ENCODE measurements around the gene NEDD4L. TPM values are rescaled to one million over a fixed set of nuclear protein-coding genes. Genes with fewer than 3 reads are reported as not detected.

NEDD4L gene
- total RNA-seq, 1 experiment from 2014 or later, result 42.9 TPM

DNA sequence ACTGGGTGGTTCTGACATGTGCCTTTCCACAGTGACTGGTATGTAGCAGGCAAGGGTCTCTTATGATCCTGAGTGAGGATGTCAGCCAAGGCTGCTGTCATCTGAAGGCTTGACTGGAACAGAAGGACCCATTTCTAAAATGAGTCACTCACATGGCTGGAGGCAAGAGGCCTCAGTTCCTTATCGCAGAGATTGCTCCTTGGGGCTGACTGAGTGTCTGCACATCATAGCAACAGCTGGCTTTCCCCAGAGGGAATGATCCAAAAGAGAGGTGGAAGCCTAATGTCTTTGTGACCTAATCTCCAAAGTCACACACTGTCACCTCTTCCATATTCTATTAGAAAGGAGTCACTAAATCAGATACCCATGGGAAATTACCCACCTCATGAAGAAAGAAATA lies 114.0 kb downstream of the NEDD4L start:
- H3K36me3 ChIP-seq (ENCODE audit: control insufficient read depth, insufficient read depth, low read length), result no peaks in the 10 kb centered on the region
- intact Hi-C loops (cut with micrococcal nuclease; ENCODE audit: unreplicated experiment), result no loop called here
- no peak for TF ChIP-seq TCF7L2 (IDR thresholded peaks at IDR 0.05; ENCODE audit: low read depth, low read length)
- no peak for TF ChIP-seq POLR2AphosphoS5 (IDR thresholded peaks at IDR 0.05; ENCODE audit: low read depth, low read length)
- TF ChIP-seq SIN3A (IDR thresholded peaks at IDR 0.05; ENCODE audit: borderline replicate concordance, insufficient read depth, low read depth, low read length), result no peak
- TF ChIP-seq, protein P1, sequence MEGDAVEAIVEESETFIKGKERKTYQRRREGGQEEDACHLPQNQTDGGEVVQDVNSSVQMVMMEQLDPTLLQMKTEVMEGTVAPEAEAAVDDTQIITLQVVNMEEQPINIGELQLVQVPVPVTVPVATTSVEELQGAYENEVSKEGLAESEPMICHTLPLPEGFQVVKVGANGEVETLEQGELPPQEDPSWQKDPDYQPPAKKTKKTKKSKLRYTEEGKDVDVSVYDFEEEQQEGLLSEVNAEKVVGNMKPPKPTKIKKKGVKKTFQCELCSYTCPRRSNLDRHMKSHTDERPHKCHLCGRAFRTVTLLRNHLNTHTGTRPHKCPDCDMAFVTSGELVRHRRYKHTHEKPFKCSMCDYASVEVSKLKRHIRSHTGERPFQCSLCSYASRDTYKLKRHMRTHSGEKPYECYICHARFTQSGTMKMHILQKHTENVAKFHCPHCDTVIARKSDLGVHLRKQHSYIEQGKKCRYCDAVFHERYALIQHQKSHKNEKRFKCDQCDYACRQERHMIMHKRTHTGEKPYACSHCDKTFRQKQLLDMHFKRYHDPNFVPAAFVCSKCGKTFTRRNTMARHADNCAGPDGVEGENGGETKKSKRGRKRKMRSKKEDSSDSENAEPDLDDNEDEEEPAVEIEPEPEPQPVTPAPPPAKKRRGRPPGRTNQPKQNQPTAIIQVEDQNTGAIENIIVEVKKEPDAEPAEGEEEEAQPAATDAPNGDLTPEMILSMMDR (IDR thresholded peaks at IDR 0.05), result no peak
- TF ChIP-seq, protein P2, sequence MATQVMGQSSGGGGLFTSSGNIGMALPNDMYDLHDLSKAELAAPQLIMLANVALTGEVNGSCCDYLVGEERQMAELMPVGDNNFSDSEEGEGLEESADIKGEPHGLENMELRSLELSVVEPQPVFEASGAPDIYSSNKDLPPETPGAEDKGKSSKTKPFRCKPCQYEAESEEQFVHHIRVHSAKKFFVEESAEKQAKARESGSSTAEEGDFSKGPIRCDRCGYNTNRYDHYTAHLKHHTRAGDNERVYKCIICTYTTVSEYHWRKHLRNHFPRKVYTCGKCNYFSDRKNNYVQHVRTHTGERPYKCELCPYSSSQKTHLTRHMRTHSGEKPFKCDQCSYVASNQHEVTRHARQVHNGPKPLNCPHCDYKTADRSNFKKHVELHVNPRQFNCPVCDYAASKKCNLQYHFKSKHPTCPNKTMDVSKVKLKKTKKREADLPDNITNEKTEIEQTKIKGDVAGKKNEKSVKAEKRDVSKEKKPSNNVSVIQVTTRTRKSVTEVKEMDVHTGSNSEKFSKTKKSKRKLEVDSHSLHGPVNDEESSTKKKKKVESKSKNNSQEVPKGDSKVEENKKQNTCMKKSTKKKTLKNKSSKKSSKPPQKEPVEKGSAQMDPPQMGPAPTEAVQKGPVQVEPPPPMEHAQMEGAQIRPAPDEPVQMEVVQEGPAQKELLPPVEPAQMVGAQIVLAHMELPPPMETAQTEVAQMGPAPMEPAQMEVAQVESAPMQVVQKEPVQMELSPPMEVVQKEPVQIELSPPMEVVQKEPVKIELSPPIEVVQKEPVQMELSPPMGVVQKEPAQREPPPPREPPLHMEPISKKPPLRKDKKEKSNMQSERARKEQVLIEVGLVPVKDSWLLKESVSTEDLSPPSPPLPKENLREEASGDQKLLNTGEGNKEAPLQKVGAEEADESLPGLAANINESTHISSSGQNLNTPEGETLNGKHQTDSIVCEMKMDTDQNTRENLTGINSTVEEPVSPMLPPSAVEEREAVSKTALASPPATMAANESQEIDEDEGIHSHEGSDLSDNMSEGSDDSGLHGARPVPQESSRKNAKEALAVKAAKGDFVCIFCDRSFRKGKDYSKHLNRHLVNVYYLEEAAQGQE (IDR thresholded peaks at IDR 0.05; ENCODE audit: insufficient read depth in 1 of 2, low read depth in 2 of 2, low read length in 1 of 2), result no peak
- ChIA-PET POLR2A (no interaction called here), CTCF (no interaction called here)
- DNase-seq (ENCODE audit: low read depth, low spot score) (no peak), ATAC-seq (no peak)
- BruUV-seq (replicated peaks), result no TSS peak
- no peak overlapping the region for H3K4me3 ChIP-seq (ENCODE audit: low read depth in 2 of 2, low read length in 2 of 2)
- H3K27ac ChIP-seq (ENCODE audit: low read length), result no peak overlapping the region; the same call in 1 of the 2 replicates
- in situ Hi-C loops (cut with HindIII; ENCODE audit: low pct_unique_long_range_greater_than_20kb, low sequenced_read_pairs), result no loop called here
- no peaks in the 10 kb centered on the region for H3K27me3 ChIP-seq (ENCODE audit: control insufficient read depth, insufficient read depth, low read length)
- no peaks in the 10 kb centered on the region for H3K9me3 ChIP-seq (ENCODE audit: control insufficient read depth, insufficient read depth, low read depth, low read length)
- no peaks in the 10 kb centered on the region; the same call in 1 of the 2 replicates for H3K4me1 ChIP-seq (ENCODE audit: control insufficient read depth, insufficient read depth, low read length)

DNA sequence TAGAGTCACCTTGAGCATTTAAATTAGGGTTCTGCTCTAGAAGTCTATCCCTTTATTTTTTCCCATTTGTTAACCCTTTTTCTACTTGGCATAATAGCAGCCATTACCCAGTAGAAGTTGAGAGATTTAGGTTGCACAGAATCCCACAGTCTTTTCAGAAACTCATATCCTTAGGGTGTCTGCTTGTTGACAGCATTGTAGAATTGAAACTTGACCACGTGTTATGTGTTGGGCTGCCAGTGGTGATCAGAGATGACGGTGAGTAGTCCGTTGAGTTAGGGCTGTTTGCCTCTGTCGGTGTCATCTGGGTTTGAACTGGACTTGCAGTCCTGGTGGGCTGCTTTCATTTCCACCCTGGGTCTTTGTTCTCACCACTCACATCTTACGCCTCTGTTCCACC lies 114.4 kb downstream of the NEDD4L start:
- no peak for ATAC-seq
- POLR2A ChIA-PET, result no interaction called here
- in situ Hi-C loops (cut with HindIII; ENCODE audit: low pct_unique_long_range_greater_than_20kb, low sequenced_read_pairs) (no loop called here), intact Hi-C loops (cut with micrococcal nuclease; ENCODE audit: unreplicated experiment) (no loop called here)
- TF ChIP-seq POLR2AphosphoS5 (IDR thresholded peaks at IDR 0.05; ENCODE audit: low read depth, low read length) (no peak), TCF7L2 (IDR thresholded peaks at IDR 0.05; ENCODE audit: low read depth, low read length) (no peak), SIN3A (IDR thresholded peaks at IDR 0.05; ENCODE audit: borderline replicate concordance, insufficient read depth, low read depth, low read length) (no peak)
- TF ChIP-seq, protein P1 (IDR thresholded peaks at IDR 0.05), result no peak
- TF ChIP-seq, protein P2 (IDR thresholded peaks at IDR 0.05; ENCODE audit: insufficient read depth in 1 of 2, low read depth in 2 of 2, low read length in 1 of 2), result no peak
- H3K4me1 ChIP-seq (ENCODE audit: control insufficient read depth, insufficient read depth, low read length), result no peaks in the 10 kb centered on the region; the same call in 1 of the 2 replicates
- H3K36me3 ChIP-seq (ENCODE audit: control insufficient read depth, insufficient read depth, low read length), result no peaks in the 10 kb centered on the region
- no TSS peak for BruUV-seq (replicated peaks)
- no peak for DNase-seq (ENCODE audit: low read depth, low spot score)
- no peak overlapping the region; the same call in 1 of the 2 replicates for H3K27ac ChIP-seq (ENCODE audit: low read length)
- no peaks in the 10 kb centered on the region for H3K27me3 ChIP-seq (ENCODE audit: control insufficient read depth, insufficient read depth, low read length)
- H3K4me3 ChIP-seq (ENCODE audit: low read depth in 2 of 2, low read length in 2 of 2), result no peak overlapping the region
- H3K9me3 ChIP-seq (ENCODE audit: control insufficient read depth, insufficient read depth, low read depth, low read length), result no peaks in the 10 kb centered on the region
- CTCF ChIA-PET, result no interaction called here
